ENCODE data around the gene PALM2AKAP2.

DNA sequence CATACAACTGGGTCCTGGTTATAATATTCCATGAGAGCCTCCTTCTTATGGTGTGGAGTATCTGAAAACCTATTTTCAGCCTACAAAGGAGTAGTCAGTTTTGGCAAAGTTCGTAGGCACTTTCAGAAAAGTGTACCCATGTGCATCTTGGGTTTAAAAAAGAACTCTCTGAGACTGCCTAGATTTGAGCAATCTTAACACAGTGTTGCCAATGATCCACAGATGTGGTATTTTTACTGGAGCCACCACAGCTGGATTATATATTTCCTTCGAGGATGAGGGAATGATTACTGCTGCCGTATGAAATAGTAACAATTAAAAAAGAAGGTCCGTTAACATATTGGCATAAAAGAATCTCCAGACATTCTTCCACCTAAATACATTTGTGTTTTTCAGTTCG, 1.1 kb downstream of the PALM2AKAP2 start:
- no peak for TF ChIP-seq POLR2A (IDR thresholded peaks at IDR 0.05; ENCODE audit: low read depth, low read length)
- TF ChIP-seq, protein P1, sequence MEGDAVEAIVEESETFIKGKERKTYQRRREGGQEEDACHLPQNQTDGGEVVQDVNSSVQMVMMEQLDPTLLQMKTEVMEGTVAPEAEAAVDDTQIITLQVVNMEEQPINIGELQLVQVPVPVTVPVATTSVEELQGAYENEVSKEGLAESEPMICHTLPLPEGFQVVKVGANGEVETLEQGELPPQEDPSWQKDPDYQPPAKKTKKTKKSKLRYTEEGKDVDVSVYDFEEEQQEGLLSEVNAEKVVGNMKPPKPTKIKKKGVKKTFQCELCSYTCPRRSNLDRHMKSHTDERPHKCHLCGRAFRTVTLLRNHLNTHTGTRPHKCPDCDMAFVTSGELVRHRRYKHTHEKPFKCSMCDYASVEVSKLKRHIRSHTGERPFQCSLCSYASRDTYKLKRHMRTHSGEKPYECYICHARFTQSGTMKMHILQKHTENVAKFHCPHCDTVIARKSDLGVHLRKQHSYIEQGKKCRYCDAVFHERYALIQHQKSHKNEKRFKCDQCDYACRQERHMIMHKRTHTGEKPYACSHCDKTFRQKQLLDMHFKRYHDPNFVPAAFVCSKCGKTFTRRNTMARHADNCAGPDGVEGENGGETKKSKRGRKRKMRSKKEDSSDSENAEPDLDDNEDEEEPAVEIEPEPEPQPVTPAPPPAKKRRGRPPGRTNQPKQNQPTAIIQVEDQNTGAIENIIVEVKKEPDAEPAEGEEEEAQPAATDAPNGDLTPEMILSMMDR (IDR thresholded peaks at IDR 0.05; ENCODE audit: extremely low read depth in 1 of 2, insufficient read depth in 1 of 2, low read depth in 1 of 2, low read length in 2 of 2), result no peak
- no peak for TF ChIP-seq POLR2AphosphoS5 (IDR thresholded peaks at IDR 0.05; ENCODE audit: insufficient read depth, low read depth, low read length)
